H1 (cell line): Measurements from ENCODE around the gene FNDC10. TPM values are rescaled to one million over a fixed set of nuclear protein-coding genes. Genes with fewer than 3 reads are reported as not detected.

Source experiments
- polyA plus RNA-seq, 7 experiments: library from polyadenylated mRNA; depleted of rRNA in 3 of 7; stranded (reverse) in 5 of 7; unstranded in 2 of 7; fragments of >200 nt in 5 of 7; fragments of 200-250 nt in 2 of 7; gene quantifications; 1 replicate in 5 of 7; 2 replicates in 1 of 7; 4 replicates in 1 of 7; pipeline versions ENCODE4 v1.2.1 to v1.2.3, GENCODE V29; 2011 to 2013; ENCODE audit warnings: missing spikeins in 2 of 7, mixed read lengths in 2 of 7
- total RNA-seq: library from RNA; stranded (reverse); fragmentation: NEBNext Ultra II Directional; extraction: Animal tissue kit (Norgen Biotek cat#: 25700); gene quantifications from 2 replicates; pipeline ENCODE4 v1.2.1, GENCODE V29; 2021

The FNDC10 gene
- total and polyA plus RNA-seq, 2 of the 8 experiments (the other 6 are each of a cell fraction or from before 2014, with no cell fraction given), result 19.0 to 21.8 TPM

Other genes starting within 250 kb of the FNDC10 start
- 10.0 and 10.5 TPM in 2 replicates for gene MXRA8, start 241.6 kb downstream of the FNDC10 start, total RNA-seq
- 17.2 and 35.4 TPM in 2 replicates for gene MXRA8, start 241.6 kb downstream of the FNDC10 start, polyA plus RNA-seq (2011; rRNA removed)
- gene AURKAIP1, start 224.9 kb downstream of the FNDC10 start, total RNA-seq, result 194 TPM in 2 replicates
- 87.8 and 138 TPM in 2 replicates for gene AURKAIP1, start 224.9 kb downstream of the FNDC10 start, polyA plus RNA-seq (2011; rRNA removed)
- 120 TPM in 2 replicates for gene CCNL2, start 200.8 kb downstream of the FNDC10 start, total RNA-seq
- 79.8 and 121 TPM in 2 replicates for gene CCNL2, start 200.8 kb downstream of the FNDC10 start, polyA plus RNA-seq (2011; rRNA removed)
- gene MRPL20, start 192.8 kb downstream of the FNDC10 start, total RNA-seq, result 126 and 130 TPM in 2 replicates
- gene MRPL20, start 192.8 kb downstream of the FNDC10 start, polyA plus RNA-seq (2011; rRNA removed), result 138 and 151 TPM in 2 replicates
- gene ANKRD65, start 178.9 kb downstream of the FNDC10 start, total RNA-seq, result 1.8 and 2.2 TPM in 2 replicates
- 1.7 and 2.0 TPM in 2 replicates for gene ANKRD65, start 178.9 kb downstream of the FNDC10 start, polyA plus RNA-seq (2011; rRNA removed)
- gene VWA1, start 164.4 kb downstream of the FNDC10 start, total RNA-seq, result 36.6 and 42.0 TPM in 2 replicates
- 16.0 and 19.5 TPM in 2 replicates for gene VWA1, start 164.4 kb downstream of the FNDC10 start, polyA plus RNA-seq (2011; rRNA removed)
- 1.3 and 2.0 TPM in 2 replicates for gene ATAD3C, start 150.4 kb downstream of the FNDC10 start, total RNA-seq
- gene ATAD3C, start 150.4 kb downstream of the FNDC10 start, polyA plus RNA-seq (2011; rRNA removed), result 2.7 and 2.8 TPM in 2 replicates
- gene ATAD3B, start 128.4 kb downstream of the FNDC10 start, total RNA-seq, result 63.0 and 64.4 TPM in 2 replicates
- gene ATAD3B, start 128.4 kb downstream of the FNDC10 start, polyA plus RNA-seq (2011; rRNA removed), result 31.3 and 43.9 TPM in 2 replicates
- 63.7 and 64.7 TPM in 2 replicates for gene ATAD3A, start 88.0 kb downstream of the FNDC10 start, total RNA-seq
- 28.3 and 46.7 TPM in 2 replicates for gene ATAD3A, start 88.0 kb downstream of the FNDC10 start, polyA plus RNA-seq (2011; rRNA removed)
- 3.6 and 6.6 TPM in 2 replicates for gene TMEM240, start 59.5 kb downstream of the FNDC10 start, total RNA-seq
- gene TMEM240, start 59.5 kb downstream of the FNDC10 start, polyA plus RNA-seq (2011; rRNA removed), result 5.7 and 7.6 TPM in 2 replicates
- gene SSU72, start 25.3 kb downstream of the FNDC10 start, total RNA-seq, result 165 and 170 TPM in 2 replicates
- 110 and 116 TPM in 2 replicates for gene SSU72, start 25.3 kb downstream of the FNDC10 start, polyA plus RNA-seq (2011; rRNA removed)
- 56.5 and 60.0 TPM in 2 replicates for gene MIB2, start 15.4 kb upstream of the FNDC10 start, total RNA-seq
- 32.5 and 71.1 TPM in 2 replicates for gene MIB2, start 15.4 kb upstream of the FNDC10 start, polyA plus RNA-seq (2011; rRNA removed)
- gene MMP23B, start 32.0 kb upstream of the FNDC10 start, total RNA-seq, result 14.6 and 19.1 TPM in 2 replicates
- 9.2 and 20.8 TPM in 2 replicates for gene MMP23B, start 32.0 kb upstream of the FNDC10 start, polyA plus RNA-seq (2011; rRNA removed)
- gene CDK11B, start 58.9 kb upstream of the FNDC10 start, total RNA-seq, result 31.3 and 31.9 TPM in 2 replicates
- gene CDK11B, start 58.9 kb upstream of the FNDC10 start, polyA plus RNA-seq (2011; rRNA removed), result 11.1 and 21.8 TPM in 2 replicates
- 46.3 and 46.7 TPM in 2 replicates for gene SLC35E2B, start 92.7 kb upstream of the FNDC10 start, total RNA-seq
- 25.9 and 40.7 TPM in 2 replicates for gene SLC35E2B, start 92.7 kb upstream of the FNDC10 start, polyA plus RNA-seq (2011; rRNA removed)
- gene CDK11A, start 124.2 kb upstream of the FNDC10 start, total RNA-seq, result 45.6 and 45.7 TPM in 2 replicates
- 15.0 and 38.8 TPM in 2 replicates for gene CDK11A, start 124.2 kb upstream of the FNDC10 start, polyA plus RNA-seq (2011; rRNA removed)
- gene NADK, start 178.3 kb upstream of the FNDC10 start, total RNA-seq, result 80.1 and 89.7 TPM in 2 replicates
- 78.0 and 105 TPM in 2 replicates for gene NADK, start 178.3 kb upstream of the FNDC10 start, polyA plus RNA-seq (2011; rRNA removed)